Measurements from ENCODE around the gene ANKFN1. TPM values are rescaled to one million over a fixed set of nuclear protein-coding genes. Genes with fewer than 3 reads are reported as not detected.

Gene ANKFN1
- total RNA-seq, 4 donors from 2014 or later, result 0.13 to 1.4 (median 0.75) TPM

GRCh38 chr17:56297184-56297583 is 143.9 kb downstream of the ANKFN1 start:
- Histone ChIP-seq H3K36me3 (no peaks in the 10 kb centered on the region), H3K4me1 (no peaks in the 10 kb centered on the region), H3K27ac (no peak overlapping the region), H3K9me3 (no peaks in the 10 kb centered on the region), H3K4me3 (no peak overlapping the region), H3K27me3 (no peaks in the 10 kb centered on the region)
- no peak for TF ChIP-seq EP300 (IDR thresholded peaks at IDR 0.05)
- TF ChIP-seq CTCF (IDR thresholded peaks at IDR 0.05), result no peak
- TF ChIP-seq POLR2A (IDR thresholded peaks at IDR 0.05), result no peak
- no peak for TF ChIP-seq POLR2AphosphoS5 (IDR thresholded peaks at IDR 0.05)
- 30 to 33% methylated on average over 7 of the region's 7 CpGs for WGBS, 2 donors (ENCODE audit: low coverage in 1 of 2)
- ATAC-seq, result no peak

- no peak for TF ChIP-seq POLR2A (IDR thresholded peaks at IDR 0.05)
- Histone ChIP-seq H3K4me1 (no peaks in the 10 kb centered on the region), H3K4me3 (no peak overlapping the region), H3K27me3 (no peaks in the 10 kb centered on the region), H3K36me3 (no peaks in the 10 kb centered on the region), H3K9me3 (no peaks in the 10 kb centered on the region), H3K27ac (no peak overlapping the region)
- ATAC-seq, result no peak
- 38 to 58% methylated on average over 1 of the region's 1 CpG for WGBS, 2 donors (ENCODE audit: low coverage in 1 of 2)
Measured at GRCh38 chr17:56298846-56299245, 145.6 kb downstream of the ANKFN1 start.

- no peaks in the 10 kb centered on the region for H3K27me3 ChIP-seq
- TF ChIP-seq POLR2A (IDR thresholded peaks at IDR 0.05) (no peak), POLR2AphosphoS5 (IDR thresholded peaks at IDR 0.05) (no peak), EP300 (IDR thresholded peaks at IDR 0.05) (no peak), CTCF (IDR thresholded peaks at IDR 0.05) (no peak)
- H3K27ac ChIP-seq, result no peak overlapping the region
- no peak for ATAC-seq
- no peak overlapping the region for H3K4me3 ChIP-seq
- WGBS, 2 donors (ENCODE audit: low coverage in 1 of 2), result 64 to 69% methylated on average over 3 of the region's 3 CpGs
- H3K36me3 ChIP-seq, result no peaks in the 10 kb centered on the region
- no peaks in the 10 kb centered on the region for H3K9me3 ChIP-seq
- no peaks in the 10 kb centered on the region for H3K4me1 ChIP-seq
Measured at GRCh38 chr17:56300144-56300543, 146.9 kb downstream of the ANKFN1 start.

GRCh38 chr17:56305007-56305406 is 151.7 kb downstream of the ANKFN1 start:
- no peak for ATAC-seq
- Histone ChIP-seq H3K27ac (no peak overlapping the region), H3K4me3 (no peak overlapping the region), H3K4me1 (no peaks in the 10 kb centered on the region), H3K27me3 (no peaks in the 10 kb centered on the region), H3K36me3 (no peaks in the 10 kb centered on the region), H3K9me3 (no peaks in the 10 kb centered on the region)
- TF ChIP-seq CTCF (IDR thresholded peaks at IDR 0.05) (no peak), POLR2AphosphoS5 (IDR thresholded peaks at IDR 0.05) (no peak), POLR2A (IDR thresholded peaks at IDR 0.05) (no peak), EP300 (IDR thresholded peaks at IDR 0.05) (no peak)
- 69 to 73% methylated on average over 1 of the region's 1 CpG for WGBS, 2 donors (ENCODE audit: low coverage in 1 of 2)

- TF ChIP-seq EP300 (IDR thresholded peaks at IDR 0.05) (no peak), CTCF (IDR thresholded peaks at IDR 0.05) (no peak)
- Histone ChIP-seq H3K36me3 (no peaks in the 10 kb centered on the region), H3K27ac (no peak overlapping the region), H3K4me1 (no peaks in the 10 kb centered on the region), H3K4me3 (no peak overlapping the region), H3K9me3 (no peaks in the 10 kb centered on the region), H3K27me3 (no peaks in the 10 kb centered on the region)
- ATAC-seq, result no peak
- WGBS, 2 donors (ENCODE audit: low coverage in 1 of 2), result 81 to 88% methylated on average over 5 to 8 of the region's 8 CpGs
Measured at GRCh38 chr17:56309897-56310296, 156.6 kb downstream of the ANKFN1 start.

- no peaks in the 10 kb centered on the region for H3K27me3 ChIP-seq
- H3K9me3 ChIP-seq, result no peaks in the 10 kb centered on the region
- H3K4me1 ChIP-seq, result no peaks in the 10 kb centered on the region
- TF ChIP-seq CTCF (IDR thresholded peaks at IDR 0.05) (no peak), POLR2A (IDR thresholded peaks at IDR 0.05) (no peak)
- H3K27ac ChIP-seq, result no peak overlapping the region
- H3K4me3 ChIP-seq, result no peak overlapping the region
- ATAC-seq, result no peak
- 51 to 53% methylated on average over 3 to 5 of the region's 5 CpGs for WGBS, 2 donors (ENCODE audit: low coverage in 1 of 2)
- no peaks in the 10 kb centered on the region for H3K36me3 ChIP-seq
Measured at GRCh38 chr17:56310782-56311181, 157.5 kb downstream of the ANKFN1 start.
